ENCODE data around the gene MTUS2. TPM values are rescaled to one million over a fixed set of nuclear protein-coding genes. Genes with fewer than 3 reads are reported as not detected.

MTUS2 gene
- total RNA-seq, 1 experiment from 2014 or later, result not detected

GRCh38 chr13:28976636-28977035, 156.5 kb downstream of the MTUS2 start:
- CTCF ChIA-PET, result no interaction called here
- Histone ChIP-seq H3K9me3 (ENCODE audit: low read length) (no peaks in the 10 kb centered on the region), H4K20me1 (ENCODE audit: low read length) (no peaks in the 10 kb centered on the region), H3K4me1 (ENCODE audit: insufficient read depth, low read length) (no peaks in the 10 kb centered on the region), H3K4me2 (ENCODE audit: low read length) (no peak overlapping the region), H3F3A (ENCODE audit: low read length, unreplicated experiment) (no peaks in the 10 kb centered on the region), H3K27ac (ENCODE audit: low read length) (no peak overlapping the region), H3K9ac (ENCODE audit: low read length) (no peak overlapping the region), H3K27me3 (ENCODE audit: low read length) (peaks cover 51% of the 10 kb centered on the region), H3K36me3 (ENCODE audit: low read depth, low read length) (no peaks in the 10 kb centered on the region), H3K79me2 (ENCODE audit: low read length) (no peaks in the 10 kb centered on the region), H3K4me3 (ENCODE audit: low read length) (no peak overlapping the region), H3K9me2 (replicated peaks; ENCODE audit: low read length) (no peaks in the 10 kb centered on the region), H2AFZ (ENCODE audit: low read length) (no peak overlapping the region)
- POLR2A ChIA-PET (ENCODE audit: unreplicated experiment), result no interaction called here
- DNase-seq (no peak), ATAC-seq (no peak)
- BruUV-seq (replicated peaks), result no TSS peak
- TF ChIP-seq EZH2phosphoT487 (IDR thresholded peaks at IDR 0.05; ENCODE audit: borderline replicate concordance, low read length), result no peak
- TF ChIP-seq EZH2 (IDR thresholded peaks at IDR 0.05; ENCODE audit: low read length, unreplicated experiment), result no peak
- no peak for TF ChIP-seq CTCF (conservative IDR thresholded peaks at IDR 0.05; ENCODE audit: low read depth, low read length)
- intact Hi-C loops (cut with micrococcal nuclease), result no loop called here

- CTCF ChIA-PET, result no interaction called here
- Histone ChIP-seq H3K9me3 (ENCODE audit: low read length) (no peaks in the 10 kb centered on the region), H3K79me2 (ENCODE audit: low read length) (no peaks in the 10 kb centered on the region), H3K9me2 (replicated peaks; ENCODE audit: low read length) (no peaks in the 10 kb centered on the region), H3K27me3 (ENCODE audit: low read length) (peaks cover 35% of the 10 kb centered on the region), H3K9ac (ENCODE audit: low read length) (no peak overlapping the region), H3K27ac (ENCODE audit: low read length) (no peak overlapping the region), H2AFZ (ENCODE audit: low read length) (no peak overlapping the region), H3K36me3 (ENCODE audit: low read depth, low read length) (no peaks in the 10 kb centered on the region), H3F3A (ENCODE audit: low read length, unreplicated experiment) (no peaks in the 10 kb centered on the region), H4K20me1 (ENCODE audit: low read length) (no peaks in the 10 kb centered on the region), H3K4me2 (ENCODE audit: low read length) (no peak overlapping the region), H3K4me1 (ENCODE audit: insufficient read depth, low read length) (no peaks in the 10 kb centered on the region), H3K4me3 (ENCODE audit: low read length) (no peak overlapping the region)
- no peak for DNase-seq
- intact Hi-C loops (cut with micrococcal nuclease), result no loop called here
- no peak for TF ChIP-seq EZH2 (IDR thresholded peaks at IDR 0.05; ENCODE audit: low read length, unreplicated experiment)
- no peak for TF ChIP-seq CTCF (conservative IDR thresholded peaks at IDR 0.05; ENCODE audit: low read depth, low read length)
- TF ChIP-seq EZH2phosphoT487 (IDR thresholded peaks at IDR 0.05; ENCODE audit: borderline replicate concordance, low read length), result no peak
- POLR2A ChIA-PET (ENCODE audit: unreplicated experiment), result no interaction called here
- ATAC-seq, result no peak
- BruUV-seq (replicated peaks), result no TSS peak
Measured at GRCh38 chr13:28978574-28978973, 158.4 kb downstream of the MTUS2 start.

GRCh38 chr13:28981530-28981929, 161.4 kb downstream of the MTUS2 start:
- TF ChIP-seq EZH2phosphoT487 (IDR thresholded peaks at IDR 0.05; ENCODE audit: borderline replicate concordance, low read length) (no peak), EZH2 (IDR thresholded peaks at IDR 0.05; ENCODE audit: low read length, unreplicated experiment) (no peak), CTCF (conservative IDR thresholded peaks at IDR 0.05; ENCODE audit: low read depth, low read length) (no peak)
- CTCF ChIA-PET, result no interaction called here
- Histone ChIP-seq H3K27ac (ENCODE audit: low read length) (no peak overlapping the region), H3K4me2 (ENCODE audit: low read length) (no peak overlapping the region), H2AFZ (ENCODE audit: low read length) (no peak overlapping the region), H3K36me3 (ENCODE audit: low read depth, low read length) (no peaks in the 10 kb centered on the region), H4K20me1 (ENCODE audit: low read length) (no peaks in the 10 kb centered on the region), H3K79me2 (ENCODE audit: low read length) (no peaks in the 10 kb centered on the region), H3K9me2 (replicated peaks; ENCODE audit: low read length) (no peaks in the 10 kb centered on the region), H3K4me1 (ENCODE audit: insufficient read depth, low read length) (no peaks in the 10 kb centered on the region), H3K9me3 (ENCODE audit: low read length) (no peaks in the 10 kb centered on the region), H3K9ac (ENCODE audit: low read length) (no peak overlapping the region), H3K27me3 (ENCODE audit: low read length) (peaks cover 29% of the 10 kb centered on the region), H3F3A (ENCODE audit: low read length, unreplicated experiment) (no peaks in the 10 kb centered on the region), H3K4me3 (ENCODE audit: low read length) (no peak overlapping the region)
- intact Hi-C loops (cut with micrococcal nuclease), result no loop called here
- no peak for ATAC-seq
- POLR2A ChIA-PET (ENCODE audit: unreplicated experiment), result no interaction called here
- BruUV-seq (replicated peaks), result no TSS peak
- no peak for DNase-seq
